ENCODE data around the gene CYP2B6.
"Not testable (repeated sequence)": the region's sequence is repeated elsewhere in the genome, so short reads cannot be mapped to it uniquely, and the experiment has no call there.

Gene CYP2B6

GRCh38 chr19:41001243-41001971 lies 10.3 kb downstream of the CYP2B6 start:
- TF ChIP-seq CTCF (IDR thresholded peaks at IDR 0.05; ENCODE audit: poor library complexity, severe bottlenecking): no peak
- no peak for ATAC-seq (ENCODE audit: low read depth)
- H3K27me3 ChIP-seq (ENCODE audit: insufficient read depth, poor library complexity, severe bottlenecking): peaks cover 6% of the 10 kb centered on the region
- no peaks in the 10 kb centered on the region for H3K9me3 ChIP-seq (ENCODE audit: severe bottlenecking)
- H3K4me3 ChIP-seq (ENCODE audit: severe bottlenecking): no peak overlapping the region
- no peak for DNase-seq (ENCODE audit: low spot score)
- H3K4me1 ChIP-seq (ENCODE audit: insufficient read depth, poor library complexity, severe bottlenecking): no peaks in the 10 kb centered on the region
- H3K36me3 ChIP-seq (ENCODE audit: low read depth): no peaks in the 10 kb centered on the region
- H3K27ac ChIP-seq (ENCODE audit: poor library complexity, severe bottlenecking): no peak overlapping the region

- ATAC-seq (ENCODE audit: low read depth); H3K36me3 ChIP-seq (ENCODE audit: low read depth); H3K27ac ChIP-seq (ENCODE audit: poor library complexity, severe bottlenecking); H3K27me3 ChIP-seq (ENCODE audit: insufficient read depth, poor library complexity, severe bottlenecking); H3K4me3 ChIP-seq (ENCODE audit: severe bottlenecking); DNase-seq (ENCODE audit: low spot score); H3K9me3 ChIP-seq (ENCODE audit: severe bottlenecking); H3K4me1 ChIP-seq (ENCODE audit: insufficient read depth, poor library complexity, severe bottlenecking): not testable (repeated sequence)
Observed at GRCh38 chr19:41003656-41004055, 12.6 kb downstream of the CYP2B6 start.

- Histone ChIP-seq H3K36me3 (ENCODE audit: low read depth) (no peaks in the 10 kb centered on the region), H3K27ac (ENCODE audit: poor library complexity, severe bottlenecking) (no peak overlapping the region), H3K9me3 (ENCODE audit: severe bottlenecking) (no peaks in the 10 kb centered on the region), H3K4me1 (ENCODE audit: insufficient read depth, poor library complexity, severe bottlenecking) (no peaks in the 10 kb centered on the region), H3K27me3 (ENCODE audit: insufficient read depth, poor library complexity, severe bottlenecking) (peaks cover 25% of the 10 kb centered on the region), H3K4me3 (ENCODE audit: severe bottlenecking) (no peak overlapping the region)
- no peak for TF ChIP-seq CTCF (IDR thresholded peaks at IDR 0.05; ENCODE audit: poor library complexity, severe bottlenecking)
- DNase-seq (ENCODE audit: low spot score): no peak
- ATAC-seq (ENCODE audit: low read depth): no peak
Observed at GRCh38 chr19:41009700-41010235, 18.7 kb downstream of the CYP2B6 start.

GRCh38 chr19:41013359-41013758 lies 22.3 kb downstream of the CYP2B6 start:
- TF ChIP-seq CTCF (IDR thresholded peaks at IDR 0.05; ENCODE audit: poor library complexity, severe bottlenecking): no peak
- no peak for DNase-seq (ENCODE audit: low spot score)
- peaks cover 16% of the 10 kb centered on the region for H3K27me3 ChIP-seq (ENCODE audit: insufficient read depth, poor library complexity, severe bottlenecking)
- H3K36me3 ChIP-seq (ENCODE audit: low read depth): no peaks in the 10 kb centered on the region
- H3K4me1 ChIP-seq (ENCODE audit: insufficient read depth, poor library complexity, severe bottlenecking): no peaks in the 10 kb centered on the region
- H3K27ac ChIP-seq (ENCODE audit: poor library complexity, severe bottlenecking): no peak overlapping the region
- no peak for ATAC-seq (ENCODE audit: low read depth)
- H3K9me3 ChIP-seq (ENCODE audit: severe bottlenecking): no peaks in the 10 kb centered on the region
- H3K4me3 ChIP-seq (ENCODE audit: severe bottlenecking): no peak overlapping the region

DNA sequence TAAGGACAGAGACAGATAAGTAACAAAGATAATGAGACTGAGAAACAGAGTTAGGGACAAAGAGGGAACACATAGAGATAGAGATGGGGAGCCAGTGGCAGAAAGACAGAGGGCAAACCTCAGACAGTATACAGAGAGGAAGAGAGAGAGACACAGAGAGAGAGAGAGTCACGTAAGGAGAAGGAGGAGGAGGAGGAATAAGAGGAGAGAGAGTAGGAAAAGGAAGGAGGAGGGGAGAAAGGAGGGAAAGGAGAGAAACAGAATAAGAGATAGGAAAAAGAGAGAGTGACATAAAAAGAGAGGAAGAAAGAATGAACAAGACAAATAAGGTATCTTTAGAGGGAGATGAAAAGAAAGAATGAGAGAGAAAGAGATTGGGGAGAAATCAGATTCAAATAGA lies 23.6 kb downstream of the CYP2B6 start:
- no peak for DNase-seq (ENCODE audit: low spot score)
- no peak overlapping the region for H3K4me3 ChIP-seq (ENCODE audit: severe bottlenecking)
- no peak for TF ChIP-seq CTCF (IDR thresholded peaks at IDR 0.05; ENCODE audit: poor library complexity, severe bottlenecking)
- ATAC-seq (ENCODE audit: low read depth): no peak
- H3K27me3 ChIP-seq (ENCODE audit: insufficient read depth, poor library complexity, severe bottlenecking): peaks cover 16% of the 10 kb centered on the region
- no peaks in the 10 kb centered on the region for H3K9me3 ChIP-seq (ENCODE audit: severe bottlenecking)
- H3K4me1 ChIP-seq (ENCODE audit: insufficient read depth, poor library complexity, severe bottlenecking): no peaks in the 10 kb centered on the region
- H3K36me3 ChIP-seq (ENCODE audit: low read depth): no peaks in the 10 kb centered on the region
- no peak overlapping the region for H3K27ac ChIP-seq (ENCODE audit: poor library complexity, severe bottlenecking)

Measured in RWPE2 (cell line).